GM12878 (cell line): Measurements from ENCODE around the gene FGD6. TPM values are rescaled to one million over a fixed set of nuclear protein-coding genes. Genes with fewer than 3 reads are reported as not detected.
A peak's percentile ranks its signal among the peaks of the same experiment; 100 is the strongest.

Experiments used
- ATAC-seq: fragments of 200-7000 bp; cut with Tn5 transposase; 3 replicates; pipeline ENCODE4 v1.9.1; 2020; ENCODE audit warnings: mild to moderate bottlenecking, moderate library complexity
- BruUV-seq: library from RNA; stranded (reverse); fragments of 400-500 nt; replicated peaks from 2 replicates; lab custom pipeline; 2021; lab: Mats Ljungman, UMichigan
- CTCF ChIA-PET: fragments of 300-600 bp; sonication (Branson Sonifier 250); formaldehyde crosslinking; extraction: SDS; loops from one replicate; lab custom pipeline; 2021; ENCODE audit warnings: inconsistent platforms; lab: Yijun Ruan, JAX
- POLR2A ChIA-PET: fragments of 350-600 bp; formaldehyde crosslinking; extraction: SDS; loops from one replicate; lab custom pipeline; 2021; ENCODE audit warnings: inconsistent platforms; lab: Charles Lee
- RAD21 ChIA-PET: fragments of 300-600 bp; sonication (Branson Sonifier 250); formaldehyde crosslinking; loops from one replicate; lab custom pipeline; 2023; ENCODE audit warnings: antibody characterized with exemption; ENCODE audit not compliant: unreplicated experiment; lab: Charles Lee
- SMC1A ChIA-PET: fragments of 300-600 bp; sonication (Branson Sonifier 250); formaldehyde crosslinking; loops from one replicate; lab custom pipeline; 2023; ENCODE audit not compliant: unreplicated experiment, uncharacterized antibody; lab: Charles Lee
- DNase-seq: peaks from one replicate; pipeline ENCODE4 v3.0.0-alpha.2; 2011; ENCODE audit warnings: low read depth, low spot score
- FAIRE-seq: peaks from 3 replicates; lab custom pipeline; 2011; peaks lifted over from hg19 to GRCh38; lab: Jason Lieb, UNC
- H2AFZ ChIP-seq: 2 replicates; pipeline ENCODE4 v1.6.0; 2011; ENCODE audit warnings: low read depth, low read length, control low read depth; ENCODE audit not compliant: control insufficient read depth
- H3K27ac ChIP-seq: 2 replicates; pipeline ENCODE4 v1.5.1; 2011; ENCODE audit warnings: control low read depth; ENCODE audit not compliant: control insufficient read depth, insufficient read depth
- H3K27me3 ChIP-seq, 2 experiments: replicated peaks in 1 of 2; 2 replicates each; pipeline versions ENCODE4 v1.6.0 to v1.6.1; 2011; ENCODE audit warnings: low read length in 1 of 2; ENCODE audit not compliant: control insufficient read depth in 2 of 2, insufficient read depth in 2 of 2
- H3K36me3 ChIP-seq, 2 experiments: 2 replicates each; pipeline ENCODE4 v1.5.1; 2011; ENCODE audit warnings: low read length in 1 of 2; ENCODE audit not compliant: control insufficient read depth in 2 of 2, insufficient read depth in 2 of 2
- H3K4me1 ChIP-seq: 2 replicates; pipeline ENCODE4 v1.6.1; 2011; ENCODE audit warnings: mild to moderate bottlenecking, low read length, moderate library complexity, mixed read lengths; ENCODE audit not compliant: control insufficient read depth, insufficient read depth
- H3K4me2 ChIP-seq: 2 replicates; pipeline ENCODE4 v1.6.0; 2011; ENCODE audit warnings: control low read depth; ENCODE audit not compliant: control insufficient read depth, insufficient read depth
- H3K4me3 ChIP-seq: fragments of 200-600 bp; sonication (generic); 2 replicates; pipeline ENCODE4 v1.5.1; 2016
- H3K79me2 ChIP-seq: 2 replicates; pipeline ENCODE4 v1.6.0; 2011; ENCODE audit warnings: low read length; ENCODE audit not compliant: control insufficient read depth, insufficient read depth
- H3K9ac ChIP-seq: 2 replicates; pipeline ENCODE4 v1.8.0; 2011; ENCODE audit warnings: low read length, control low read depth, mixed read lengths; ENCODE audit not compliant: control insufficient read depth, insufficient read depth
- H3K9me3 ChIP-seq: replicated peaks from 3 replicates; pipeline ENCODE4 v1.5.1; 2011; ENCODE audit warnings: mild to moderate bottlenecking, low read length; ENCODE audit not compliant: control insufficient read depth, insufficient read depth
- H4K20me1 ChIP-seq: 2 replicates; pipeline ENCODE4 v1.6.0; 2011; ENCODE audit not compliant: control insufficient read depth, insufficient read depth
- BCL11A ChIP-seq: IDR thresholded peaks from 2 replicates; pipeline ENCODE4 v1.6.1; 2011; ENCODE audit warnings: low read depth, low read length
- BCLAF1 ChIP-seq: fragments of 450-650 bp; IDR thresholded peaks from 2 replicates; pipeline ENCODE4 v1.6.1; 2017; ENCODE audit warnings: antibody characterized with exemption, mild to moderate bottlenecking, moderate library complexity
- CHD4 ChIP-seq: fragments of 200-600 bp; sonication (generic); IDR thresholded peaks from 2 replicates; pipeline ENCODE4 v1.6.1; 2016; ENCODE audit warnings: mild to moderate bottlenecking
- CREM ChIP-seq: IDR thresholded peaks from 2 replicates; pipeline ENCODE4 v1.6.1; 2014; ENCODE audit warnings: antibody characterized with exemption, low read depth
- E2F4 ChIP-seq: IDR thresholded peaks from 2 replicates; pipeline ENCODE4 v1.6.1; 2012; ENCODE audit warnings: low read depth, low read length, improper control_type of control experiment
- EZH2 ChIP-seq: IDR thresholded peaks from 2 replicates; pipeline ENCODE4 v1.6.1; 2012; ENCODE audit warnings: low read depth, mild to moderate bottlenecking, control low read depth, inconsistent platforms, low read length, borderline replicate concordance; ENCODE audit not compliant: control insufficient read depth
- IRF4 ChIP-seq: IDR thresholded peaks from 2 replicates; pipeline ENCODE4 v1.6.1; 2011; ENCODE audit warnings: low read depth, low read length
- MTA2 ChIP-seq: fragments of 450-650 bp; IDR thresholded peaks from 2 replicates; pipeline ENCODE4 v1.6.1; 2016; ENCODE audit warnings: low read depth, mild to moderate bottlenecking, moderate library complexity
- RAD21 ChIP-seq: IDR thresholded peaks from 2 replicates; pipeline ENCODE4 v1.6.1; 2011; ENCODE audit warnings: mild to moderate bottlenecking, low read depth, low read length, moderate library complexity; ENCODE audit not compliant: insufficient read depth
- RB1 ChIP-seq: fragments of 450-650 bp; formaldehyde crosslinking; IDR thresholded peaks from 2 replicates; pipeline ENCODE4 v1.6.1; 2017; ENCODE audit warnings: mild to moderate bottlenecking, borderline replicate concordance
- REST ChIP-seq: IDR thresholded peaks from 2 replicates; pipeline ENCODE4 v1.6.1; 2012; ENCODE audit warnings: mild to moderate bottlenecking, low read depth, low read length
- SPI1 ChIP-seq: IDR thresholded peaks from 2 replicates; pipeline ENCODE4 v1.6.1; 2011; ENCODE audit warnings: low read depth, mild to moderate bottlenecking, low read length, moderate library complexity, borderline replicate concordance; ENCODE audit not compliant: insufficient read depth
- ZZZ3 ChIP-seq: IDR thresholded peaks from 2 replicates; pipeline ENCODE4 v1.6.1; 2011; ENCODE audit warnings: low read depth; ENCODE audit not compliant: control insufficient read depth, insufficient read length
- WGBS: methylation state at CpG from one replicate; pipeline ENCODE4 v1.1.6; 2016; ENCODE audit warnings: low lambda C conversion rate; ENCODE audit not compliant: insufficient replicate concordance, insufficient coverage; ENCODE audit errors: missing lambda C conversion rate; 5-methylcytosine and 5-hydroxymethylcytosine counted together
- in situ Hi-C: fragments of 300-500 bp; cut with MboI; formaldehyde crosslinking; loops from 9 replicates; pipeline ENCODE4 v1.14.3; 2018; ENCODE audit warnings: mixed read lengths
- intact Hi-C: fragments of 100-400 bp; cut with micrococcal nuclease; formaldehyde crosslinking; loops from one replicate; pipeline ENCODE4 v1.14.2; 2022; ENCODE audit not compliant: unreplicated experiment
- polyA plus RNA-seq, 11 experiments: library from polyadenylated mRNA; depleted of rRNA in 4 of 11; unstranded in 6 of 11; stranded (reverse) in 5 of 11; fragments of >200 nt; fragmentation: Nextera tagmentation in 4 of 11; fragmentation: Illumina TruSeq in 1 of 11; extraction: Ambion mirVana in 4 of 11; extraction: Trizol in 1 of 11; gene quantifications; 1 replicate in 1 of 11; 2 replicates in 10 of 11; pipeline versions ENCODE4 v1.2.1 to v1.2.3, GENCODE V29; 2011 to 2016; ENCODE audit warnings: inconsistent platforms in 2 of 11, missing spikeins in 2 of 11, low read depth in 1 of 11
- total RNA-seq, 4 experiments: library from RNA; depleted of rRNA in 3 of 4; stranded (reverse); fragments of >200 nt in 3 of 4; fragmentation: Illumina TruSeq in 1 of 4; extraction: Trizol in 1 of 4; gene quantifications; 2 replicates each; pipeline versions ENCODE4 v1.2.1 to v1.2.3, GENCODE V29; 2013 to 2021

Gene FGD6
- total and polyA plus RNA-seq, 10 of the 15 experiments (the other 5 are each of a cell fraction or from before 2014, with no cell fraction given), result 2.4 to 15.5 (median 8.9) TPM

DNA sequence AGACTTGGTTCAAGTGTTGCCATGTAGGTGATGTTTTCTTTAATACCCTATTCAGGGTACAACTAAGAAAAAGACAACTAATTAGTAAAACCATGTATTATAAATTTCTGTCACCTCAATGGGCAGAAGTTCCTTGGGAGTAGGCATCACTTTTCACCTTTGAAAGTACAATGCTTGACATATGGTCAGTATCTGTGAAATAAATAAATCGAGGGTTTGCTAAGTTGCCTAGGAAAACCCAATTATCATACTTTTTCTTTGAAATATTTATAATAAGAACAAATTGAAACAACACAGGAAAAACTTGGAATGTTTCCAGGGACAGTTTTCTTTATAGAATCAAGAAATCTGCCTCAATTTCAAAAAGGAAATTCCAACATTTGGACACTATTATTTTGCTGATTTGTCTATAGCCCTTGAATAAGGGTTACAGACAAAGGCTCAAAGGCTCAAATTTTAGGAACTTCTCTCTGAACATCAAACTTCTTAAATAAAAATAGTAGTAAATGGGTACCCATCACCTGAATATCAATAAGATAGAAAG lies 13.7 kb downstream of the FGD6 start:
- Histone ChIP-seq H3K4me2 (no peak overlapping the region; the same call in 1 of the 2 replicates), H2AFZ (no peak overlapping the region), H3K9ac (no peak overlapping the region), H3K27me3 (no peaks in the 10 kb centered on the region), H3K79me2 (peaks cover 5% of the 10 kb centered on the region), H3K27ac (peak overlapping the region; percentile 35), H3K4me3 (no peak overlapping the region), H3K36me3 (no peaks in the 10 kb centered on the region), H3K9me3 (no peaks in the 10 kb centered on the region), H3K4me1 (peaks cover 41% of the 10 kb centered on the region), H4K20me1 (no peaks in the 10 kb centered on the region)
- WGBS, result 93% methylated on average over 1 of the region's 1 CpG
- no peak for FAIRE-seq
- RAD21 ChIA-PET, result interaction anchor here (1.5 kb wide), 1 partner anchor 17 kb away, joined by 3 read pairs; no protein-coding TSS in a partner anchor
- POLR2A ChIA-PET, result no interaction called here
- intact Hi-C loops, result no loop called here
- in situ Hi-C loops, result no loop called here
- BruUV-seq, result no TSS peak
- no peak for ATAC-seq
- SMC1A ChIA-PET, result interaction anchor here (6.2 kb wide), 1 partner anchor 13 kb away, joined by 43 read pairs; the partner anchor contains the start of genes FGD6 and VEZT
- DNase-seq, result no peak
- CTCF ChIA-PET, result no interaction called here
- no peak for TF ChIP-seq BCL11A
- no peak for TF ChIP-seq E2F4
- no peak for TF ChIP-seq MTA2
- no peak for TF ChIP-seq CREM
- no peak for TF ChIP-seq RAD21
- no peak for TF ChIP-seq RB1
- no peak for TF ChIP-seq REST
- no peak for TF ChIP-seq CHD4
- TF ChIP-seq IRF4, result no peak
- no peak for TF ChIP-seq BCLAF1
- no peak for TF ChIP-seq EZH2
- TF ChIP-seq ZZZ3, result no peak
- TF ChIP-seq SPI1, result no peak
